Myocyte (in vitro differentiated cells): ENCODE data around the gene CDC7. TPM values are rescaled to one million over a fixed set of nuclear protein-coding genes. Genes with fewer than 3 reads are reported as not detected.

Experiments
- total RNA-seq: library from RNA; depleted of rRNA; stranded (reverse); fragments of >200 nt; gene quantifications from 2 replicates; pipeline ENCODE4 v1.2.3, GENCODE V29; 2014

CDC7 gene
- total RNA-seq, 1 donor from 2014 or later: 4.0 TPM

Other genes starting within 250 kb of the CDC7 start
- gene HFM1, start 96.0 kb upstream of the CDC7 start, total RNA-seq: not detected in 2 replicates